ENCODE measurements around the gene ALDH1A3.

ALDH1A3 gene

DNA sequence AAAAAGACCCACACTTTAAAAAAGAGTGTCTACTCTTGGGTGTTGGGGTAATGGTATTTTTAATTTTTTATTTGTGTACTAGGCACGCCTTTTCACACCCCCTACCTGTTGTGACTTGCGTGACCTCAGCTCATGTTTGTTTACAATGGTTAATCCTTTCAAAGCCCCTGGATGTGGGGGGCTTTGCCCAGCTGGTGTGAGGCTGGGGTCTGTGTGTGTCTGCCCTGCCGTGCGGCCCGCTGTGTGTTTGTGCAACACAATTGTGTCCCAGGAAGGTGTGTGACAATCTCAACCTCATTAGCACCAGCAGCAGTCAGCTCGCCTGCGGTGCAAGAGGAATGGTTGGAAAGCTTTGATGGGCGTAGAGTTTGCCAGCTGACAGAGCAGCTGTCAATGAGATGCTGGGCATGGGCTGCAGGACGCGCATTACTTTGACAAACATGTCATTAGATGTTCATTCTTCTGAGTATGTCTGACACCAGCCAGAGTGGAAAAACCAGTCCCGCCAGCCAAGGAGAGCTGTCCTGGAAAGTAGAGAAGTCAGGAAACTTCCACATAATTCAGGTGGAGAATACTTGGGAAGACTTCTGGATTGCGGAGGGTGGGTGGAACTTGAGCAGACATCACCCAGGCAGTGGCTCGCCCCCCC lies 49.1 kb downstream of the ALDH1A3 start:
- no peak for DNase-seq

DNA sequence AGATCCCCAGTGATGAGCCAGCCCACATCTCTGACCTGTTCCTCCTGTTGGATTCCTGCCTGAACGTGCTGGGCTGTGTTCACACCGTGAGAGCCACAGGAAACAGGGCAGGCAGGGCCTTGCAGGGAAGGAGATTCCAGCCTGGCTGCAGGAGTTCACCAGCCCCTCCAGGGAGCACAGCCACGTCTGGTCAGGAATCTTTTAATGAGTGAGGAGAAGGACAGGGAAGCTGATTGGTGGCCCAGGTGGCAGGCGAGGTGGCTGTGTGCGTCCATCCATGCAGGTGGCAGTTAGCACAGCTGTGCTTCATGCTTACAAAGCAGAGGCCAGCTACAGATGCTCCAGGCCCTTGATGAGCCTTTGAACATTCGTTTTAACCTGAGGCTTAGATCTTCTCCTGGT lies 50.0 kb downstream of the ALDH1A3 start:
- DNase-seq = no peak

DNA sequence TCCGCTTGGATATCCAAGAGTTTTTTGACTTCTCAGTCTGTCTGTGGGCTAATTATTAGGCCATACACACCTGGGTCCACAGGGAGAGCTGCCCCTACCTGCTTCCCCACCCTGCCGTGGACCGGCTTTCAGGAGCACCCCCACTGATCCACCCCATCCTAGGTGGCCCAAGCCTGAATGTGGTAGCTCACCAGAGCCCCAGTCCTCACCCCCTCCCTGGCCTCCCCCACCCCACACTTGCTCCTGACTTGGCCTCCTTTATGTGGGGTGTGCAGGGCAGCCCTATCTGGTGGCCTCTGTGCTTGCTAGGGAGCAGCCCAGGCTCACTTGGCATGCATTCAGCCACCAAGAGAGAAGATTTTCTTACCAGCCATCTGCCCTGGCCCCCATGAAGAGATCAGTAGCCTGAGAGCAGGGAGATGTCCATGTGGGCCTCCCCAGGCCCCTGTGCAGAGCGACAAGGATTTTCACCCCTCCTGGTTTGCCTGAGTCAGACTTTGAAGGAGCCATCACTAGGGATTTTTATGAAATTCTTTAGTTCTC lies 50.7 kb downstream of the ALDH1A3 start:
- DNase-seq = no peak

DNA sequence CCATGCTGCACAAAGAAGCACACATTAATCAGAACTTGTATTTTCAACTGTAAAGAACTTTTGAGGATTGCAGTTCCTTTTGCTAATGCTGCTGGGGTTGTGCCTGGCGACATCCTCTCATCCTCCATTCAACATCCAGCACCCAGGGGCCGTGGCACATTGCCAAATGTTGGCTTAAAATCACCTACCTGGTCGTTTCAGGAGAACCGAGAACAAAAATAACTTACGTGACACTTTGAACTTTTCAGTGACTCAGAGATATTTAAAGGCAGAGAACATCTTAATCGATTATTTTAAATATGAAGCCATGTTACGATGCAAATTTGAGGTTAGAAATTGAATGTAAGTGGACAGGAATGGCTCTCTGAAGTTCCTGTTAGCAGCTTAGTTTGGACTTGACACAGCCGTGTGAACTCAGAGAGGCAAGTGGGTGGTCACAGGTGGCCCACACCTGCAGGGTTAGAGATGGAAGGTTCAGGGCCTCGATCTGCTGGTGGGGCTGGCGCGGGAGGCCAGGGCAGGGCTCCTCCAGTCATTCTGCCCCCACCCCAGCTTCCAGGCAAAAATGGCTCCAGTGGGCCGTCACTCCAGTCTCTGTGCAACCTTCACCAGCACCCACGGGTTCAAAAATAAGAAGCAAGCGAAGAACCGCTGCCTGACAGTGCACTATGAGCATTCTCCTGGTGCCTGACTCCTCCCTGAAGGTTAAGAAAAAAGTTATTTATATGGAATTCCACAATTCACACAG lies 51.7 kb downstream of the ALDH1A3 start:
- DNase-seq = no peak

DNA sequence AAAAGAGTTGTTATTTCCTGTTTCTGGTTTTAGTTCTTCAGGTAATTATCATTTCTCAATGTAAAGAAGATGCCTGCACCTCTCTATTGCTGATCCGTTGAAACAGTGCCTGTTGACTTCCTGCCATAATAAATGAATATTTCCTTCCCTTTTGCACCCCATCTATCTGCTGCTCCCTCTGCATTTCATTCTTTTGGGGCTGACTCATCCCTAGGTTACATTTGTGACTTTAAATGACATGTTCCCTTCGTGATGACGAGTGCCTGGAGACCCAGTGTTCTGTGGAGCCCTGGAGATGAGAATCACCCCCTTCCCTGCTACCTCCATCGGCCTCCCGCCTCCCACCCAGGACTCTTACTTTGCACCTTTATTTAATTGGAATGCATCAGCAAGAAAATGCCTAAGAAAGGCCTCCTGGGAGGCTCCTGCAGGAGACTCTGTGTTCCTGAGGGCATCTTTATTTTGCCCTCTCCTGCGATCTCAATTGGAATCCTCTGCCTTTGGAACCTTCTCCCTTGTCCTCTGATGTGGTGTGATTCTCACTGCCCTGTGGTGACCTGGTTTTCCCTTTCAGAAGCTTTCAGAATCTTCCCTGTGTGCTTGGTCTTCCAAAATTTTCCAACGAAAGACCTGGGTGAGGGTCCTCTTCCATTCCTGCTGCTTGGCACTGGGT lies 53.2 kb downstream of the ALDH1A3 start:
- no peak for DNase-seq

DNA sequence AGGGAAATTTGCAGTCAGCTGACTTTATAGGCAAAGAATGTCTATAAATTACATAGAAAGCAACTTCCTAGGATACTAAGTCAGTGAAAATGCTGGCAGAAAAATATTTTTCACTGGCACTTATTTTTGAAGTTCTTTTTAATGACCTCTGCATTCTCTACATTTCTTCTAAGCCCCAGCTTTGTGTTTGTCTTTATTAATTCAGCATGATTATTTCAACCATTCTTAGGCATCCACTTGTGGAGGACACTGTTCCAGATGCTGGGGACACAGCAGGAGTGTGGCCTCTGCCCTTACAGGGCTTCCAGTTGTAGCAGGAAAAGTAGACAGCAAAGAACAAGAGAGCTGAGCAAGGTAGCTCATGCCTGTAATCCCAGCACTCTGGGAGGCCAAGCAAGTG lies 54.5 kb downstream of the ALDH1A3 start:
- DNase-seq = no peak

DNA sequence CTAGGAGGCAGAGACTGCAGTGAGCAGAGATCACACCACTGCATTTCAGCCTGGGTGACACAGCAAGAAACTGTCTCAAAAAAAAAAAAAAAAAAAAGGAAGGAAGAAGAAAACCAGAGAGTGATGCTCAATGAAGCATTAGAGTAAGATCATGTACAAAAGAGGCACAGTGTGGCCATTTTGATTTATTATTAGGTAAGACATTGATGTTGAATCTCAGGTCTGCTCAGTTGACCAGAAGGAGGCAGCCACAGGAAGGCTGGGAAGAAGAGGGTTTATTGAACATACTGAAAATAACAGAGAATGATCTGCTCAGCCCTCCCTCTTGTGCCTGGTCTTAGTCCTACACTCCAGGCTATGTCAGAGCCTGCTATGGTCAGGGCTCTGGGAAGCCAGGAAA lies 55.1 kb downstream of the ALDH1A3 start:
- DNase-seq = no peak

DNA sequence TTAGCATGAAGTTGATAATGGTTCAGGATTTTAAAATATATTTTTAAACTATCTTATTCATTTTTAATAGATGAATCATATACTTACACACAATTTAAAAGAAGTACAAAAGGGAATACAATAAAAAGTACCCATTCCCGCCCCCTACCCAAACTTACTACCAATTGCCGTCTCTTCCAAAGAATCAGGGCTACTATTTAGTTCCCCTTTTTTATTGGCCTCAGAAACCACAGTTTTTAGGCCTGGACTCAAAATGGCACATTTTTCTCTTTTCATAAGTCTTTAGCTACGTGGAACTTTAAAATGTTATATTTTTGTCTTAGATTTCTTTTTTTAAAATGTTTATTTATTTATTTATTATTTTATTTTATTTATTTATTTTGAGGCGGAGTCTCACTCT lies 57.5 kb downstream of the ALDH1A3 start:
- DNase-seq = no peak

DNA sequence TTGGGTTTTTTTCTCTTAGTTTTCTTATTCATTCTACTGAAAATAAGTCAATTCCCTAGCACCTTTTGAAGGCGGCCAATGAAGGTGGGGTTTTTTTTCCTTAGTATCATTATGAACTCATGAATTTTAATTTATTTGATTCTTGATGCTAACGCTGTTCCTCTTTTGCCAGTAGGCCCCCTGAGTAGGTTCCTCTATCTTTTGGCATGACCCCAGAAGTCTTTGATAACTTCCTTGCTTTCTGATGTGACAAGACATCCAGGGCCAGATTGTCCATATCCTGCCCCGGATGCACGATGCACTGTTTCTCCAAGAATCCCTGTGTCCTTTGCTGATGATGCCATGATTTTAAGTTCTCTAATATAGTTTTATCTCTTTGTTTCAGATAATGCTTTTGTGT lies 60.2 kb downstream of the ALDH1A3 start:
- DNase-seq = no peak

DNA sequence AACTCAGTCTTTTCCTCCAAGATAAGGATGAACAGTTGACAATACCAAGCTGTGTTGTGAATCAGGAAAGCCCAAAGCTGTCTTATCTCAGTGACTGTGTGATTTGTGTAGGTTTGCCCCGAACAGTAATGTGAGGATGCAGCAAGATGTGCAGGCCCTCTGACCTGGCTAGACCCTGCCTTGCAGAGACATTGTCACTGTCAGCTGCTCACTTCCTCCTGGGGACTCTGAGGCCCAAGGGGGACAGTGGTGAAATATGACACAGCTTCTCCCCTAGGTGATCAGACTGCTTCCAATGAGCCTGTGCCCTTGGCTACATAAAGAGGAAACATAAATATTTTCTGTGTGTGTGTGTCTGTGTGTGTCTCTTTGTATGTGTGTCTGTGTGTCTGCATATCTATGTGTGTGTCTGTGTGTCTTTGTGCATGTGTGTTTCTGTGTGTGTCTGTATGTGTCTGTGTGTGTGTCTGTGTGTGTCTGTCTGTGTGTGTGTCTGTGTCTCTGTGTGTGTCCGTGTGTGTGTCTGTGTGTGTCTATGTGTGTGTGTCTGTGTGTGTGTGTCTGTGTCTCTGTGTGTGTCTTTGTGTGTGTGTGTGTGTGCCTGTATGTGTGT lies 61.2 kb downstream of the ALDH1A3 start:
- peak; percentile 70 for DNase-seq

DNA sequence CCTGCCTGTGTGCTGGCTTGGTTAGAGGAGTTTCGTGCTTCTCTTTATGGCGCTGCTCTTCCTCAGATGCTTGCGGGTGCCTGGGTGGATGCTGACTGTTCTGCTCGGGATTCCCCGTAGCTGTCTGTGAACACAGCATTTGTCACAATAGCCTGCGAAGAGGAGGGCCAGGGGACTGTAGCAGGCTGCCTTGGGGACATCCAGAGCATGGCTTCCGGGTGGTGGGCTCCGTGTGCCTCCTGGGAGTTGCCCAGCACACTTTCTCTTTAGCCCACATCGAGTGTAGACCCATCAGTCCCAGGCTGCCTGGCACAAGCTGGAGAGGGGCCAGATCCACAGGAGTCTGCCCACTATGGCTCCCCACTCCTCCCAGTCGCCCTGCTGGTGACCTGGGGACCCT lies 61.9 kb downstream of the ALDH1A3 start:
- peak; percentile 41 for DNase-seq

DNA sequence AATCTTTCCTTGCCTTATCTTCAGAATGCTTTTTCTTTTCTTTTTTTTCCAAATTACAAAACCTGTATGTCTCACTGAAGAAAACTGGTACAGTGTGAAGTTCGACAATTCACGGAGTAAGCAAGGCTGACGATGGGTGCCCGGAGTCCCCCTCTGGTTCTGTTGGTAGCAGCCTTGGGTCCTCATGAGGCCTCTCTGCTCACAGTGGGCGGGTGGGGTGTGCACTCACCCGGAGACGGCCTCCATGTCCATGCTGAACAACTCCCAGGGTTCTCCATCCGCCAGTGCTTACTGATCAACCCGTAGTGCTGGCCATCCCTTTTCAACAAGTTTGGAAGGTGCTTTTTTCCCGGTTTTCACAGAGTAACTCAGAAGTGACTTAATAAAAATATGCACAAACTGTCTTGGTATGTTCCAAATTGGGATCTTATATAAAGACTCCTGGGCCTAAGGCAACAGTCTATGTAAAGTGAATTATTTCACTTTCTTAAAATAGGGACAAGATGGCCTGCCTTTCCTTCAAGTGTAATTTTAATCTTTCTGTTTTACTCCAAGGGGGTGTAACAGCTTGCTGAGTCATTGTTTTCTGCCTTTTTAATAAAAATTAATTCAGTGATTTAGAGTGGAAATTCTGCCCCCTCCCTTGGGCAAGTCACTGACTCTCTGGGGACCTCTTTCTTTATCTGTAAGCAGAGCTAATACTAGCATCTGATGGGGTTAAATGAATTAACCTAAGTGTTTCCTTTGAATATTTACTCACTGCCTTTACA lies 63.2 kb downstream of the ALDH1A3 start:
- DNase-seq = no peak

DNA sequence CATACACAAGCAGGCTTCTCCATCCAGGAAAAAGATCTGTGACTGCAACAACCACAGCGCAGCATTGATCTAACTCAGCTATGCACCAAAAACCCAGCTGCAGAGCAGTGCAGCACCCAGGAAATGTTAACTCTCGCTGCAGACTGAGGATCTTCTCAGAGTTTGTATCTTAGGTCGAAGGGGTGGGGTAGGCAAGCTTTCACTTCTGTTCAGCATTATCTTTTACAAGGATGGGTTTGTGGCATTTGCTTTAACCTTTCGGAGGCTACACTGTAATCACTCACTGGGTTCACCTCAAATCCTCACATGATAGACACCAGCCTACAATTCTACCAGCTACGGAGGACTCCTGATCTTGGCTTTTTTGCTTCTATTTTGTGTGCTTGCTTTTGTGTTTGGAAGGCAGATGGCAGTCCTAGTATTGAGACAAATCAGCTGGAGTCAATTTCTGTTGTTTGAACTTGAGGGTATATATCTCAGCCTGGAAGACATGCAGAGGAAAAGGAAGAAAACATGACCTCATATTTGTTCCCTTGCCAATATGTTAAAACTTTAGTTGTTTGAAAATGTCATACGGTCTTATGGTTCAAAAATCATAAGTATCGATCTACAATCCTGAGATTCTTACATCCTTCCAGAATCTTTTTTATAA lies 64.7 kb downstream of the ALDH1A3 start:
- no peak for DNase-seq

DNA sequence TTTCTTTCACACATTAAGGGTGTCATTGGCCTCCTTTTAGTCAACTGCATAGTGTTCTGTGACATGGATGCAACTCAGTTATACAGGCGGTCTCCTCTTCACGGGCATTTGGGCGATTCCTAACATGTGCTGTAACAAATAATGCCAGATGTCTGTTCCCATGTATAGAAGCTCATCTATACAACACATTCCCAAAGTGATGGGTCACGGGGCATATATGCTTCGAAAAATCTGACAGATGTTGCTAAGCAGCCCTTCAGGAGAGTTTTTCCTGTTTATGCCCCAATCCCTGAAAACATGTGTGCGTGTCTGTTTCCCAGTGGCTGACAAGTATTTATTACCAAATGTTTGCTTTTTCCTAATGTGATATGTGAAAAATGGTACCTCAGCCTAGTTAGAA lies 65.4 kb downstream of the ALDH1A3 start:
- DNase-seq = no peak

DNA sequence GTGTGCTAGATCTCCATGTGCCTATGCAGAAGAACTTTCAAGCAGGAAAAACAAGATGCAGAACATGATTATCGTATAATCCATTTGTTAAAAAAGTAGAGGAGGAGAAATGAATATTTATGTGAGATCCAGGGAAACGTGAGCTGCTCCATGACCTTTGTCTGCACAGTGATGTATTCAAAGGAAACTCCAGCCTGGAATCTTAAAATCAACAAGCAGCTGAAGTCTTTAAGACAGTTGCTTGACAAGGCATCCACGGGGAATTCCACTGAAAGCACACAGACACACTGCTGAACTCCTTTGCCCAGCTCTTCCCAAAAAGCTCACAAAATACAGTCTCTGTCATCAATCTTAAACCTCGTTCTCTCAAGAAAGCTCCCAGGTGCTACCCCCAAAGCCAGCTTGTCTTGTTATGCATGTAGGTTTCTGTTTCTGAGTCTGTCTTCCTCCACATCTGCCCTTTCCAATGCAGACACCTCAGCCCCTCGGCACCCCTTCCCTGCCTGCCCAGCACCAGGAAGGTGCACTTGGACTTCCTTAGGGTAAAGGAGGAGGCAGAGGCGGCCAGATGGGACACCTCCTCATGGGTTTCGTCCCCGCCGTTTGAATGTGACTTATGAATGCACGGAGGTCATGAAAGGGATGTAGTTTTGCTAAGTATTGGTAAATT lies 68.3 kb downstream of the ALDH1A3 start:
- DNase-seq = no peak

DNA sequence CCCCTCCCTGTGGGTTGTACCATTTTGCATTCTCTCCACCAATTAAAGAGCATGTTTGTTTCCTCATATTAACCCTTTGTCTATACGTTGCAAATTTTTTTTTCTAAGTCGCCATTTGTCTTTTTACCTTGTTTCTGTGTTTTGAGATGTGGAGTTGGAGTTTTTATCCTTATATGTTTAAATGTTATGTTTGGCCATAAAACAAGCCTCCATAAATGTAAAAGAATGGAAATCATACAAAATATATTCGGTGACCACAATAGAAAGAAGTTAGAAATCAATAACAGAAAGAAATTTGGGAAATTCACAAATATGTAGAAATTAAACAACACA lies 68.8 kb downstream of the ALDH1A3 start:
- no peak for DNase-seq

DNA sequence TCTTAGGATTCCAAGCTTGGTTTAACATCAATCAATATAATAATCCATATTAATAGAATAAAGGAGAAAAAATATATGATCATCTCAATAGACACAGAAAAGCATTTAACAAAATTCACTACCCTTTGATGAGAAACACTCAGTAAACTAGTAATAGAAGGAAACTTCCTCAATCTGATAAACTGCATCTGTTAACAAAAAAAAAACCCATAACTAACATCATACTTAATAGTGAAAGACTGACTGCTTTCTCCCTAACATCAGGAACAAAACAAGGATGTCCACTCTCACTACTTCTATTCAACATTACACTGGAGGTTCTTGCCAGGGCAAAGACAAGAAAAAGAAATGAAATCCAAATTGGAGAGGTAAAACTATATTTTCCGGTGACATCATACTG lies 70.1 kb downstream of the ALDH1A3 start:
- no peak for DNase-seq

DNA sequence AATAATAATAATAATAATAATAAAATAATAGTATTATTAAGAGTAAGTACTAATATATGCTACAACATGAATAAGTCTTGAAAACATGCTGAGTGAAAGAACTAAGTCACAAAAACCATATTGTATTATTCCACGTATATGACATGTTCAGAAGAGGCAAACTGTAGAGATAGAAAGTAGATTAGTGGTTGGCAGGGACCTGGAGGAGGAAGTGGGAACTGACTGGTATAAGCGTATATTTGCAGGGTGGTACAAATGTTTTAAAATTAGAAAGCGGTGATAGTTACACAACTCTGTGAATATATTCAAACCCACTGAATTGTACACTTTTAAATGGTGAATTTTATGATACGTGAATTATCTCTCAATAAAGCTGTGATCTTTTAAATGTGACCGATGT lies 72.3 kb downstream of the ALDH1A3 start:
- no peak for DNase-seq

DNA sequence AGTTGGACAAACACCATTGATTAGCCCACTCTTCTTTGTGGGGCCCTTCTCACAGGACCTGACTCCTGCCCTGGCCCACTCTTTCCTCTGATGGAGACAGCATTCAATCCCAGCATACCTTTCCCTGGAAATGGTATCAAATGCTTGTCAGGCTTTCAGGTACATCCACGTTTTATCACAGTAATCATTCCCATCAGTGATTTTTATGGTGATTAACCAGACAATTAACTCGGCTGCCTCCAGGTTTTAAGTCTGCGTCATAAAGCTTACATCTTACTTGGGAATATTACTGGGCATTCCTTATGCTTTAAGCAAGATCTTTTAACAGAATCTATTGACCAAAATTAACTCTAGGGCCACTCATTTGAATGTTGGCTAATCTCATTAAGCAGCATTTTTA lies 72.9 kb downstream of the ALDH1A3 start:
- DNase-seq = no peak

DNA sequence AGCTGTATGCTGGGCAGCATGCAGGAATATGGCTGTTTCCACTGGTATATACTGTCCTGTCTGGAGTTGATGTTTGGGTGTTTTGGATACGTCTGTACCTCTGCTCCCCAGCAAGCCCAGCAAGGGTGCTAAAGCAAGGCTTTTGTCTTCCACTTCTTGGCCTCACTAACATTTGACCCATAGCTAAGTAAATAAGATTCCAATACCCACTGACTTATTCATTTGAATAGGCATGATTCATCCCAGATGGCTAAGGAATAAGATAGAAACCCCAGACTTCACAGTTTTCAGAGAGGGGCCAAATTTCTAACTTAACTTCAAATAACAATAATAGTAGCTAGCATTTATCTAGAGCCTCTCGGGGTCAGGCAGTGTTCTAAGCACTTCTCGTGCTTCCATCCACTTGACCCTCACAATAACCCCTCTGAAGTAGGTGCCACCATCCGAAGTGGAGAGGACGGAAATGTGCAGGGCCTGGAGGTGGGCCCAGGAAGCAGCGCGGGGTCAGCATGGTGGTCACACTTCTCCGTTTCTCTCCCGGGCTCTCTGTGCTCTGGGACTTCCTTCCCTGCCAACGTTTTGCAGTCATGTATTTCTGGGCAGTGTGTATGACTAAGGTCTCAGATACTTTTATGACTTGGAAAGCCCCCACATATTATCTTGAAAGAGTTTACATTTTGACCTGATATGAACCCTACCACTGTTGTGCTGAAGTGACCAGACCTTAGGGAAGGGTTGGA lies 78.9 kb downstream of the ALDH1A3 start:
- DNase-seq = no peak
